Endothelial cell of umbilical vein (primary cell): Measurements from ENCODE around the gene PRKCD.

Experiments used
- EZH2 ChIP-seq: IDR thresholded peaks from 2 replicates; pipeline ENCODE4 v1.6.1; 2012; ENCODE audit warnings: borderline replicate concordance, low read depth, mild to moderate bottlenecking, moderate library complexity, low read length, inconsistent platforms; ENCODE audit not compliant: severe bottlenecking
- FOS ChIP-seq: IDR thresholded peaks from 2 replicates; pipeline ENCODE4 v1.6.1; 2011; ENCODE audit warnings: mild to moderate bottlenecking, low read length, moderate library complexity, borderline replicate concordance; ENCODE audit not compliant: insufficient read depth
- JUN ChIP-seq: IDR thresholded peaks from 2 replicates; pipeline ENCODE4 v1.6.1; 2011; ENCODE audit warnings: borderline replicate concordance, low read depth; ENCODE audit not compliant: insufficient read length, insufficient read depth
- POLR2A ChIP-seq: IDR thresholded peaks from 2 replicates; pipeline ENCODE4 v1.6.1; 2012; ENCODE audit warnings: low read depth, mild to moderate bottlenecking, control low read depth, low read length
- POLR2AphosphoS5 ChIP-seq: IDR thresholded peaks from 2 replicates; pipeline ENCODE4 v1.6.1; 2012; ENCODE audit warnings: low read depth, mild to moderate bottlenecking, control low read depth, low read length, moderate library complexity; ENCODE audit not compliant: insufficient read depth
- TF ChIP-seq, protein P1 (sequence below), 2 donors: IDR thresholded peaks; 1 replicate in 1 of 2; 2 replicates in 1 of 2; pipeline ENCODE4 v1.5.1; 2011; ENCODE audit warnings: low read length in 2 of 2, mild to moderate bottlenecking in 2 of 2, moderate library complexity in 2 of 2, control low read depth in 1 of 2, inconsistent platforms in 1 of 2, low read depth in 1 of 2; ENCODE audit not compliant: insufficient read depth in 1 of 2; ENCODE audit errors: extremely low read depth in 1 of 2
- TF ChIP-seq, protein P2 (sequence below): IDR thresholded peaks from 2 replicates; pipeline ENCODE4 v1.6.1; 2011; ENCODE audit not compliant: insufficient read depth, insufficient read length

DNA sequence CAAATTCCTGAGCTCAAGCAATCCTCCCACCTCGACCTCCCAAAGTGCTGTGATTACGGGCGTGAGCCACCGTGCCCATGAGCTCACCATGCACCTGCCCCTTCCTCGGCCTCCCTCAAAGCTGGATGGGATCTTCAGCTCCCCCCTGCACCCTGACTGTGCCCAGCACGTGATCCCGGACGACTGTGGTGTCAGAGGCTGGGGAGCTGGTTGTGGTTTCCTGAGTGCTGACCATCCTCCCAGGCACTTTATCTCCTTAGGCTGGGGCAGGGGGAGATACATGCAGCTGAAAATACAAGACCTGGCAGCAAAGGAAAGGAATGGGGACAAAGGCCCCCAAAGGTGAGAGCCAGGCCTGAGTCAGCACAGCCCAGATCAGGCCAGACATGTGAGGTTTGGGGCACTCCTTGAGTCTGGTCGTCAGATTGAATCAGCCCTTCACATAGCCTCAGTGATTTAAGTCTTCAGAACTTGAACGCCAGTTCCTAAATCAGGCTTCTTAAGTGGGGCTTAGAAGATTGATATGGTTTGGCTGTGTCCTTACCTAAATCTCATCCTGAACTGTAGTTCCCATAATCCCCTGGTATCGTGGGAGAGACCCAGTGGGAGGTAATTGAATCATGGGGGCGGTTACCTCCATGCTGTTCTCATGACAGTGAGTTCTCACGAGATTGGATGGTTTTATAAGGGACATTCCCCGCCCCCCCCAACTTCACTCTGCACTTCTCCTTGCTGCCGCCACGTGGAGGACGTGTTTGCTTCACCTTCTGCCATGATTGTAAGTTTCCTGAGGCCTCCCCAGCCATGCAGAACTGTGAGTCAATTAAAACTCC, 35.8 kb downstream of the PRKCD start:
- TF ChIP-seq, protein P1, sequence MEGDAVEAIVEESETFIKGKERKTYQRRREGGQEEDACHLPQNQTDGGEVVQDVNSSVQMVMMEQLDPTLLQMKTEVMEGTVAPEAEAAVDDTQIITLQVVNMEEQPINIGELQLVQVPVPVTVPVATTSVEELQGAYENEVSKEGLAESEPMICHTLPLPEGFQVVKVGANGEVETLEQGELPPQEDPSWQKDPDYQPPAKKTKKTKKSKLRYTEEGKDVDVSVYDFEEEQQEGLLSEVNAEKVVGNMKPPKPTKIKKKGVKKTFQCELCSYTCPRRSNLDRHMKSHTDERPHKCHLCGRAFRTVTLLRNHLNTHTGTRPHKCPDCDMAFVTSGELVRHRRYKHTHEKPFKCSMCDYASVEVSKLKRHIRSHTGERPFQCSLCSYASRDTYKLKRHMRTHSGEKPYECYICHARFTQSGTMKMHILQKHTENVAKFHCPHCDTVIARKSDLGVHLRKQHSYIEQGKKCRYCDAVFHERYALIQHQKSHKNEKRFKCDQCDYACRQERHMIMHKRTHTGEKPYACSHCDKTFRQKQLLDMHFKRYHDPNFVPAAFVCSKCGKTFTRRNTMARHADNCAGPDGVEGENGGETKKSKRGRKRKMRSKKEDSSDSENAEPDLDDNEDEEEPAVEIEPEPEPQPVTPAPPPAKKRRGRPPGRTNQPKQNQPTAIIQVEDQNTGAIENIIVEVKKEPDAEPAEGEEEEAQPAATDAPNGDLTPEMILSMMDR (IDR thresholded peaks at IDR 0.05; ENCODE audit: extremely low read depth in 1 of 2, insufficient read depth in 1 of 2, low read depth in 1 of 2, low read length in 2 of 2) = no peak
- TF ChIP-seq POLR2A (no peak), JUN (no peak), EZH2 (no peak), POLR2AphosphoS5 (no peak), FOS (no peak)
- TF ChIP-seq, protein P2, sequence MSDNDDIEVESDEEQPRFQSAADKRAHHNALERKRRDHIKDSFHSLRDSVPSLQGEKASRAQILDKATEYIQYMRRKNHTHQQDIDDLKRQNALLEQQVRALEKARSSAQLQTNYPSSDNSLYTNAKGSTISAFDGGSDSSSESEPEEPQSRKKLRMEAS = no peak
